ENCODE results near the gene CHID1. TPM values are rescaled to one million over a fixed set of nuclear protein-coding genes. Genes with fewer than 3 reads are reported as not detected.

CHID1 gene
- total RNA-seq, 2 donors from 2014 or later = 52.0 to 54.2 TPM

DNA sequence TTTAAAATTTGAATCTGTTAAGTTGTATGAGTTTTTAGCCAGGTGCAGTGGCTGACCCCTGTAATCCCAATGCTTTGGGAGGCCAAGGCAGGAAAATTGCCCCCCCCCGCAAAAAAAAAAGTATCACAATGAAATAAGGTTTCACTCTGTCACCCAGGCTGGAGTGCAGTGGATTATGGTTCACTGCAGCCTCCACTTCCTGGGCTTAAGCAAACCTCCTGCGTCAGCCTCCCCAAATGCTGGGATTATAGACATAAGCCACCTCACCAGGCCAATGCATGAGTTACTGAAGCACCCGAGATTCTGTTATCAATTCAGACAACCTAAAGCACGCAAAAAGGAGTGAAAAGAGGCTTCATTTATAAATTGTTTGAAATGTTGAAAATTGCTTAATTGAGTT is 2.4 kb upstream of the CHID1 start:
- no peak for ATAC-seq

DNA sequence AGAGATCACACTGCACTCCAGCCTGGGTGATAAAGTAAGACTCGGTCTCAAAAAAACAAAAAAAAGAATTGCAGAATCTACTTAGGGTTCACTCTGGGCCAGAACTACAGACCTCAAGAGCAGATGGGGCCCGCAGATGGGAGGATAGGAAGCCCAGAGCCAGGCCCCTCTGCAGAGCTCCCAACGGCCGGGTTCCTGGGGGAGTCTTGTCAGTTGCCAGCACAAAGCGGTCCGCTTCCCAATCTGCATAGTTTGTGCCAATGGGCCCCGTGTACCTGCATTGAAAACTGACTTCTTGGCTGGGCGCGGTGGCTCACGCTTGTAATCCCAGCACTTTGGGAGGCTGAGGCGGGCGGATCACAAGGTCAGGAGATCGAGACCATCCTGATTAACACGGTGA is 1.7 kb upstream of the CHID1 start:
- intact Hi-C loops (cut with DNase I, micrococcal nuclease) = no loop called here
- no peak for DNase-seq
- ATAC-seq = no peak

More for the DNA sequence above, 2.4 kb upstream of the CHID1 start:
- no peak for DNase-seq
- intact Hi-C loops (cut with DNase I, micrococcal nuclease) = no loop called here

DNA sequence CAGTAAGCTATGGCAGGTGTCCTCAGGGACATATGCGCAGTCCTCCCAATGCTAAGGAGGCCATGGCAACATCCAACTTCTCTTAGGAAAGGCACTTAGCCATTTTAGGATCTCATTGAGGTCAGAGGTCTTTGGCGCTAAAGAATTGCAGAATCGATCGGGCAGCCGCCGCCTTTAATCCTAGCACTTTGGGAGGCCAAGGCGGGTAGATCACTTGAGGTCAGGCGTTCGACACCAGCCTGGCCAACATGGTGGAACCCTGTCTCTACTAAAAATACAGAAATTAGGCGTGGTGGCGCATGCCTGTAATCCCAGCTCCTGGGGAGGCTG is 1.2 kb upstream of the CHID1 start:
- no peak for ATAC-seq
- DNase-seq = no peak
- intact Hi-C loops (cut with DNase I, micrococcal nuclease) = no loop called here

DNA sequence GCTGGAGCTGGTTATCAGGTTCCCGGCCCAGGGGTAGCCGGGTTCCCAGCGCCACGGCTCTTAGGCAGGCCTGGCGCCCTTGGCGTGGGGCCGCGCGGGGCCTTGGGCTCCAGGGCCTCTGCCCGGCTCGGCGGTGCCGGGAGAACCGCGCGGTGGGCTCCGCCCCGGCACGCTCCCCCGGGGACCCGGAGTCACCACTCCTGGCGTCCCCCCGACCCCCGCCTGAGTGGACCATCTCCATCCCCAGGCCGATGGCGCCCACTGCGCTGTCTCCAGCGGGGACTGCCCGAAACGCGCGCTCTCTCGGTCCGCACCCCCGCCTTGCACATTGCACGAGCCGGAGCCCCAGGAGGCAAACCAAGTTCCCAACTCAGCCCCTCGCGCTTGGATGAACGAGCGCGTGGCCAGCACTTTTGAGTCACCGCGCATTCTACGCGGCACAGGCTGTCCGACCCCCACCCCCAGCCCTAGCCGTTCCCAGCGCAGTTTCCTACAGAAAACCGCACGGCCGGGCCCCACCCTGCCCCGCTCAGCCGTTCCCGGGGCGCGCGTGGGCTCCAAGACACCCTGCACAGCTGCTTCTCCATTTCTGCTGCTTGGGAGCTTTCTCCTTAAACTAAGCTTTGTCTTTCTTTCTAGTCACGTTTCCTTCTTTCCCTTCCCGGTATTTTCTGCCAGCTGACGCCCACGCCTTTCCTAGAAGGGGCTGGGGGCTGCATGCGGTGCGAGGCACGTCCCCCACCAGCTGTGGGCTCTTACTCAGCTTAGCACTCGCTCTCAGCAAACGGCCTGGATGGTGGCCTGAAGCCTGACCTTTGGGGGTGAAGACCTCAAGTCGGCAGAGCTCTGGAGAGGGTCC is 650 bp upstream of the CHID1 start:
- intact Hi-C loops (cut with DNase I, micrococcal nuclease) = no loop called here
- peak in 1 of 2 donors; percentile 49 for DNase-seq
- peak; percentile 42 for ATAC-seq

DNA sequence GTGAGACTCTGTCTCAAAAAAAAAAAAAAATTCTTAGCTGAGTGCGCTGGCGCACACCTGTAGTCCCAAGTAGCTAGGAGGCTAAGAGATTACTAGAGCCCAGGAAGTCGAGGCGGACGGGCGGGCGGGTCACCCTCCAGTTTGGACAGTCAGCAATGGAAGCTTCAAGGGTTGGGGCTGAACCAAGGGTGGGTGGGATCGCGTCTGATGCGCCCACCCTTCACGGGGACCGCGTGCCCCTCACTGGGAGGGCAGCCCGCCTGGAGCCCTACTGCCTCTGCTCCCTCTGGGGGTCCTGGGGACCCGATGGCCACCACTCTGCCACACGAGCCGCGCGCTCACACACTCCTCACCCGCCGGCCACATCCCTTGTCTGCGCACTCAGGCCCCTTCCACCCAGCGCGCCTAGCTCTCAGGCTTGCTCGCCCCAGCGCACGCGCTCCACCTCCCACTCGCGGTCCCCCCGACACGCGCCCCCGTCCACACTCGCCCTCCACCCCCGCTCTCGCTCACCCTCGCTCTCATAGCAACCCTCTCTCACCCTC is 494 bp downstream of the CHID1 start:
- intact Hi-C loops (cut with DNase I, micrococcal nuclease) = no loop called here
- DNase-seq (no peak), ATAC-seq (peak; percentile 32)

DNA sequence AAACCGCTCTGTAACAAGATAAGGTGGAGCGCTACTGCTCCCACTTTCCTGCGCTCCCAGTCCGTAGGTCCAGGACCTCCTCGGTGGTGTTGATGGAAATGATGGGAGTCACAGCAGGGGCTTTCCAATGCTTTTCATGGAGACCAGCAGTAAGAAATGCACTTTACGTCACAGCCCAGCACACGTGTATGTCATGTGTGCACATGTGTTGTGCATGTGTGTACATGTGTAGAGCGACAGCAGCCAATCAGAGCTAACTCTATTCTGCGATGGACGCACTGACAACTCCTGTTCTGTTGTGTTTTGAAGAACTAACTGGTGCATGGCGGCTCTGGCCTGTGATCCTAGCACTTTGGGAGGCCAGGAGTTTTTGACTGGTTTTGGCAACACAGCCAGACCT is 1.2 kb downstream of the CHID1 start:
- DNase-seq (no peak), ATAC-seq (no peak)
- intact Hi-C loops (cut with DNase I, micrococcal nuclease) = no loop called here

DNA sequence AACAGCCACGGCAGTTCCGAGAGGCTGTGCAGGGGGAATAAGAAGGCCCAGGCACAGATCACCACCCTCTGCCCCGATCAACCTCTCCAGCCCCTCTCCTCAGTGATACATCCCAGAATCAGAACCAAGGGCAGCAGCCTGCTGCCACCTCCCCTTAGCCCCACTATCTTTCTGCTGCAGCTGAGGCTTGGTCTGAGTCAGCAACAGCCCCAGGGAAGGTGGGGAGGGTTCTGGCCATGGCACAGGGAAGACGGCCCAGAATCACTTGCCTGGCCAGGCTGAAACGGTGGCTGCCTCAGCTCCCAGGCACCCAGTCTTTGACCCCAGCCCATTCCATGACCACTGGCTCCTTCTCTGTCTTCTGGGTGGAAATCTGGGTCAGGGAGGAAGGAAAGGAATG is 2.3 kb downstream of the CHID1 start:
- no peak for ATAC-seq
- intact Hi-C loops (cut with DNase I, micrococcal nuclease) = no loop called here
- DNase-seq = no peak

DNA sequence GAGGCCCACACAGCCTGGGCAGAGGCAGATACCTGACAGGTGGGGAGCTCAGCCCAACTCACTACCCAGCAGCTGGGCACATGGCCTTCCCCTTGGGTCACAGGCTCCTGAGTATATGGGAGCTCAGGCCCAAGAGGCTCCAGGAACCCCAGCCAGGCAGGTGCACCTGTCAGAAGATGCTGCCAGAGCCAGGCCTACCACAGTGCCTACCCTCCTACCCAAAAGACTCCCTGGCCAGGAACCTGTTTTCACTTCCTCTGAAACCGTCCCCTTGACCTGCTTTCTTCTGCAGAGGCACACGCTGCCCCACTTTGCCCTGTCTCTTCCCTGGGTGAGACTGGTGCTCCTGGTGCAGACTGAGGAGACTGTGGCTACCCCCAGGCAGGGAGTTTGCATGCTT is 2.9 kb downstream of the CHID1 start:
- no peak for ATAC-seq
- intact Hi-C loops (cut with DNase I, micrococcal nuclease) = no loop called here
- DNase-seq = no peak

DNA sequence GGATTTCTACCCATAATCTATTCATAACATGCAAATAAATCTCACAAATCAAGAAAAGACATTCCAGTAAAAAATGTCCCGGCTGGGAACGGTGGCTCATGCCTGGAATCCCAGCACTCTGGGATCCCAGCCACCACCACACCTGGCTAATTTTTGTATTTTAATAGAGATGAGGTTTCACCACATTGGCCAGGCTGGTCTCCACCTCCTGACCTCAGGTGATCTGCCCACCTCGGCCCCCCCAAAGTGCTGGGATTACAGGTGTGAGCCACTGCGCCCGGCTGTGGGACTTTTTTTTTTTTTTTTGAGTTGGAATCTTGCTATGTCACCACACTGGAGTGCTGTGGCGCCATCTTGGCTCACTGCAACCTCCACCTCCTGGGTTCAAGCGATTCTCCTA is 4.7 kb downstream of the CHID1 start:
- intact Hi-C loops (cut with DNase I, micrococcal nuclease) = no loop called here
- no peak for DNase-seq
- no peak for ATAC-seq

DNA sequence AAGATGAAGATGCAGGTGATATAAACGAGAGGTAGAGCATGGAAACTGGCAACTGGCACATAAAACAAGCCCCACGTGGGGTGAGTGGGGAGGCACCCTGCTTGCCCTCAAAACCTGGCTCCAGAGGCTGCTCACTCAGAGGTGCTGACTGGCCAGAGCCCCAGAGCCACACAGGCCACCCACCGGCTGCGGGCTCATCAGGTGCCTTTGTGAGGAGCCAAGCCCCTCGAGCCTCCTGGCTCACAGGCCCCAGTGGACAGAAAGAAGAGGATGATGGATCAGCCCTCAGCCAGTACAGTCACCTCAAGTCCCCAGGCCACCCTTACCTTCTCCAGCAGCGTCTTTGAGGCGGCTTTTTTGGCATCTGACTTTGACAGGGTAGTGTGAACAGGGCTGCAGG is 6.2 kb downstream of the CHID1 start:
- intact Hi-C loops (cut with DNase I, micrococcal nuclease) = no loop called here
- DNase-seq (no peak), ATAC-seq (no peak)

DNA sequence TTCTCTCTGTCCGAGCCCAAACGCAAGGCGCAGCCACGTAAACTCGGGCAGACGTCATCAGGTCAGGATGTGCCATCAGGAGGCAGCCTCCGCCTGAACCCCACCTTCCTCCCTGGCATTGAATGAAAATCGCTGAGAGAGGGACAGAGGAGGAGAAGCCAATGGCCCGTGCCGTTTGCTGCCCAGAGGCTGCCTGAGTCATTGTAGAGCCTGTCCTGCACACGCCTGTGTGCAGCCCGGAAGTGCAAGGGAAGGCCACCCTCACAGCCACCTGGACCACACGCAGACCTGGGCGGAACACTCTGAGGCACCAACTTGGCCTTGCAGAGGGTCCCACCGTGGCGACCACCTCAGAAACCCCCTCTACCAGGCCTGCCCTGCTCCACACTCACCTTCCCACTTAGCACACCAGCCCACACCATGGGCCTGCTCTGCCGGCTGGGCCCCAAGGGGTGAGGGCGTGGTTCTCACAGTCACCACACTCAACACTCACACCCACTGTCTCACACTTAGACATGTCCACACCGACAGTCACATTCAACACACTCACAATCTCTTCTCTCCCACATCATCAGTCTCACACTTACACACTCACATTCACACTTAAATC is 9.1 kb downstream of the CHID1 start:
- intact Hi-C loops (cut with DNase I, micrococcal nuclease) = no loop called here
- ATAC-seq = no peak
- DNase-seq = no peak

DNA sequence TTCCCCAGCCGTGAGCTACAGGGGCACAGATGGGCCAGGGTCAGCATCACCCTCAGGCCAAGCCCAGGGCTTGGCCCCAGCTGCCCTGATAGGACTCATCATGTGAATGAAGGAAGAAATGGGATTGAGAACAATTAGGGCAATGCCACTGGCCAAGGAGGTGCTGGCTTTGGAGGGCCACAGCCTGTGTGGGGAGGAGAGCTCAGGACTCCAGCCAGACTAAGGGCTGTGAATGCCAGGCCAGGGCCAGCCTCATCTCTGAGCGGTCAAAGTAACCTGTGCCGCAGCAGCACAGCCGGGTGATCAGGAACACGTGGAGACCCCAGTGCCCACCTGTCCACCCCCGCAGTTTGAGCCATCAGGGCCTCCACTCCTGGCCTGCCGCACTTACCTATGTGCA is 10.1 kb downstream of the CHID1 start:
- no peak for DNase-seq
- ATAC-seq = no peak
- intact Hi-C loops (cut with DNase I, micrococcal nuclease) = no loop called here

DNA sequence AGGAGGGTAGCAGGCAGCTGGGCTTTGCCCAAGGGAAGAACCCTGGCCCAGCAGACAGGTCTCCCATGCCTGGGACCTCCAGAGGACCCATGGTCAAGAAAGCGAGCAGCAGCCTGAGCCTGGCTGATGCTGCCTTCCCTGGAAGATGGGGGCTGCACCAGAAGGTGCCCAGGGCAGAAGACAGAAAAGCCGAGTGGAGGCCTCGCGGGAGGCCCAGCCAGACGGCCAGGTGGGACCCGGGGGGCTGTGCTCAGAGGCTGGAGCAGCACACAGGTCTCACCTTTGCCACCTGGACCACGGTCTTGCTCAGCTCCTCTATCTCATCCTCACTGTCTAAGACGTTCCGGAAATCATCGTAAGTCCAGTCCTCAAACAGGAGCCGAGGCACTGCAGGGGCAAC is 10.9 kb downstream of the CHID1 start:
- intact Hi-C loops (cut with DNase I, micrococcal nuclease) = no loop called here
- ATAC-seq = no peak
- DNase-seq = no peak

DNA sequence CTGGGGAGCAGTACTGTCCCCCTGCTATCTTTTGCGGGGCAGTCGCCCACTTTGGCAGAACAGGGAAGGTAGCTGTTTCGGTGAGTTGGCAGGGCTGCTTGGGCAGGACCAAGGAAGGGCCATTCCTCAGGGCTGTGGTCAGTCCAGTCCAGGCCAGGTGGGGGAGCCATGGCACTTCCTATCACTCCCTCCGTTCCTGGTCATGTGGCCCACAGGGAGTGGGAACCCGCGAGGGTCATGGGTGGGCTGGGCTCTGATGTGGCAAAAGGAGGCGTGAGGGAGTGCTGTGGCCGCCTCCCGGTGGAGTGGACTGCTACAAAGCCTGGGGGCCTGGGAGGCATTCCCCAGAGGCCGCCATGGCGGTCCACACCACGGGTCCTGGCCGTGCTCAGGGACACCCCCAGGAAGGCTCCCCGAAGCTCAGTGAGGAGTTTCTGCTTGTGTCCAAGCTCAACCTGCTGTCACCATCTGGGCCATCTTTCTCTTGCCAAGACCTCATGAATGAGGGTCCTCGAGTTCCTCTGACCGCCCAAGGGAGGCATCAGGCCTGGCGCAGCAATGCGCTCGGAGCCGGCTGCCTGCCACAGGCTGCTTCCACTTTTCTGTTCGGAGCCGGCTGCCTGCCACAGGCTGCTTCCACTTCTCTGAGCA is 11.9 kb downstream of the CHID1 start:
- DNase-seq (no peak), ATAC-seq (peak; percentile 53)
- intact Hi-C loops (cut with DNase I, micrococcal nuclease) = no loop called here

DNA sequence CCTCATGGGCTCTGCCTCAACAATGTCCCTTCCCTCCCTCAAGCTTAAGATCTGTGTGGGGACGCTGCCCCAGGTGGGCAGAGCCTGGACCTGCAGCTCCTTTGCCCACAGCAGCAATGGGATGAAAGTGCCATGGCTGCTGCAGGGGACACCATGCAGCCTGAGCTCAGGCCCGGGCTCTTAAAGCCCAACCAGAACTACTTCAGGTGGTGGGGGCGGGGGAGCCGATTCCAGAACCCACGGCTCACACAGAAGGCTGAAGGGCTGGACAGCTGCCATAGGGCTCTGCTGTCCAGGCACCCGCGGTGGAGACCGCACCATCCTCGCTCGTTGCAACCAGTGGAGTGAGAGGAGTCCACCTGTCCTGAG is 12.5 kb downstream of the CHID1 start:
- DNase-seq (no peak), ATAC-seq (peak; percentile 47)
- intact Hi-C loops (cut with DNase I, micrococcal nuclease) = no loop called here

DNA sequence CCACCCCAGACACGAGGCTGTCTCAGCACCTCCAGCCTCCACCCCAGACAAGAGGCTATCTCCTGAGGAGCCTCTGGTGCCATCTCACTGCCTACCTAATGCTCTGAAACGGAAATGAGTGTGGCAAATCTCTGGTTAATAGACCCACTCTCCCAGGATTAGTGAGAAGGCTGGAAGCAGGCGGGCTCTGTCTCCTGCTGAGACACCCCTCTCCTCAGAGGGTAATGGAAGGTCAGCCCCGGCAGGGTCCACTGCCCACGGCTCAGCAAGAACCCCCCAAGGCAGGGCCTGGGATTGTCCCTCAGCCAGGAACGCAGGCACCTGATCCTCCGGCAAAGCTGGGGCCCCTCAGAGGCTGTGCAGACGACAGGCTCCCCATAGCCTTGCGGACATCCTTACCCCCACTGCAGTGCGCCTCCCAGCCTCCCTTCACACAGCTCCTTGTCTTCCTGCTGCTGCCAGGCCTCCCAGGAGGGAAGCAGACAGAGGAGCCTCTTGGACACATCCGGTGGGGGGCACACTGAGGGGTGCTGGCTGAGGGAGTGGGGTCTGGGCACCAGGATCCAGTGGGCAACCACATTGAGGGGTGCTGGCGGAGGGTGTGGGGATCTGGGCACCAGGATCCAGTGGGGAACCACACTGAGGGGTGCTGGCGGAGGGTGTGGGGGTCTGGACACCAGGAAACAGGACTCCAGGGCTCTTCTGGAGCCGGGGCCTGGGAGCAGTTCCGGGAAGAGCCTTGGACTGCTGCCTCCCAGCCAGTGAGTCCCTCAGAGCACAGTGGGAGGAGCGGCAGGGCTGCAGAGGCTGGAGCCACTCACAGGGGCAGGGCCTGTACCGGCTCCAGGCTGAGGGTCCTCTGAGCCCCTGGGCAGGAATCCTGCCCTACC is 13.1 kb downstream of the CHID1 start:
- intact Hi-C loops (cut with DNase I, micrococcal nuclease) = no loop called here
- ATAC-seq = no peak
- DNase-seq = no peak

DNA sequence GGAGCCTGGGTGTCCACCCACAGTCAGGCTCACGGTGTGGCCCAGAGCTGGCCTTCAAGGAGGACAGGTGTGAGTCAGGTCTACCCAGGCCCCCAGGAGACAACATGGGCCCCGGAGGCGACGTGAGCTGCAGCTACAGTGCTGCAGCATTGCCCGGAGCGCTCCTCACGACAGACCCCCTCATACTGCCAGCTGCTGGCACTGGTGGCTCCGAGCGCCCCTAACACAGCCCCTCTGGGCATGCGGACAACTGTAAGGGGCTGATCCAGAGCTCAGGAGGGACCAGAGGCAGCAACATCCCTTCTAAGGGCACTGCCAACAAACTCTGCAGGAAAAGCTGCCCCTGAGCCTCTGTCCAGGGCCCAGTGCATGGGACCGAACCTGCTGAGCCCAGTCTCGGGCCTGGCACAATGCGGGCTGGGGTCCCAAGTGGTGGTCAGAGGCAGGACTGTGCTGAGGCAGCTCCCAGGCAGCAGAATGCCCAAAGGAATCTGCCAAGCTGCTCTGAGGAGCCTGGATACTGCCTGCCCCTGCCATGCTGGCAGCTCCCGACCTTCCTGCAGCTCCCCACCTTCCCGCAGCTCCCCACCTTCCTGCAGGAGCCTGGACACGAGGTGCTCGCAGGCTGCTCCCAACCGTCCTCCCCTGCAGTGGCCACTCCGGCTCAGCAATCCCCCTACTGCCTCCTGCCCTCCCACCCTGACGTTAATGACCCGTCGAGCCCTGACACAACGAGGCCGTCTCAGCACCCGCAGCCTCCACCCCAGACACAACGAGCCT is 15.1 kb downstream of the CHID1 start:
- DNase-seq (no peak), ATAC-seq (no peak)
- intact Hi-C loops (cut with DNase I, micrococcal nuclease) = no loop called here

DNA sequence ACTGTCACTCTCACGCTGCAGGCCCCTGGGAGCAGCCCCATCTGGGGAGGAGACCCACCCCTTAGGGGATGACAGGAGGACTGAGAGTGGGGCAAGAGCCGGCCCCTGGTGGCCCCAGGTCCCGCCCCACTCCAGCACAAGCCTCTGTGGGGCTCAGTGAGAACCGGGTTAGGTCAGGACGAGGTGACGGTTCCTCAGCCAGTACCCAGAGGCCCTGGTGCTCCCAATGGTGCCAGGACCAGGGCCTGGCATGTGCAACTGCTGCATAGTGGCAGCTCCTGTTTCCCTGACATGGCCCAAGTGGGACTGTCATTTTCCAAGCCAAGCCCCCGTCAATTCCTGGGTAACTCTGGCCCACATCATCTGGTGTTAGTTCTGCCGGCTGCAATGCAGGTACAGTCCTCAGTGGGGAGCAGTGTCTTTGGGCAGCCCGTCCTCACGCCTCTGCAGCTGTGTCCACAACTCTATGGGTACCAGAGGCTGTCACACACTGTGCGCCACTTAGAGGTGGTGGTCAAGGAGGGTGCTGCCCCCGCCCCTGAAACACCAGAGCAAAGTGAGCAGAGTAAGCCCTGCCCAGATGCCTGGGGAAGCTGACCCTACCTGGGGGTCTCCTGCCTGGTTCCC is 15.9 kb downstream of the CHID1 start:
- DNase-seq = no peak
- intact Hi-C loops (cut with DNase I, micrococcal nuclease) = no loop called here

More for the DNA sequence above, 15.9 kb downstream of the CHID1 start:
- no peak for ATAC-seq
